Ecto neural progenitor cell (in vitro differentiated cells): ENCODE measurements around the gene SLC39A11.
"Not testable (repeated sequence)": the region's sequence is repeated elsewhere in the genome, so short reads cannot be mapped to it uniquely, and the experiment has no call there.

Source experiments
- DNase-seq: peaks from one replicate; pipeline ENCODE4 v3.0.0-alpha.2; 2018; ENCODE audit warnings: low spot score

The SLC39A11 gene

GRCh38 chr17:72654706-72655105 lies 437.8 kb downstream of the SLC39A11 start:
- DNase-seq = no peak

GRCh38 chr17:72651988-72652387 lies 440.5 kb downstream of the SLC39A11 start:
- no peak for DNase-seq

GRCh38 chr17:72648702-72649101 lies 443.8 kb downstream of the SLC39A11 start:
- DNase-seq = no peak

GRCh38 chr17:72646176-72646575 lies 446.3 kb downstream of the SLC39A11 start:
- no peak for DNase-seq

- DNase-seq = no peak
These were observed 448.0 kb downstream of the SLC39A11 start for GRCh38 chr17:72644492-72644891.

GRCh38 chr17:72643575-72644216 lies 448.8 kb downstream of the SLC39A11 start:
- DNase-seq = no peak

GRCh38 chr17:72642720-72643119 lies 449.8 kb downstream of the SLC39A11 start:
- DNase-seq = no peak

GRCh38 chr17:72640415-72641165 lies 451.9 kb downstream of the SLC39A11 start:
- no peak for DNase-seq

GRCh38 chr17:72639711-72640110 lies 452.8 kb downstream of the SLC39A11 start:
- no peak for DNase-seq

- not testable (repeated sequence) for DNase-seq
These were observed 453.6 kb downstream of the SLC39A11 start for GRCh38 chr17:72638932-72639331.

- DNase-seq = no peak
These were observed 457.4 kb downstream of the SLC39A11 start for GRCh38 chr17:72635034-72635635.

GRCh38 chr17:72634621-72635020 lies 457.9 kb downstream of the SLC39A11 start:
- no peak for DNase-seq

- no peak for DNase-seq
These were observed 460.4 kb downstream of the SLC39A11 start for GRCh38 chr17:72631949-72632684.

- no peak for DNase-seq
These were observed 460.9 kb downstream of the SLC39A11 start for GRCh38 chr17:72631568-72631948.

GRCh38 chr17:72624652-72625051 lies 467.8 kb downstream of the SLC39A11 start:
- DNase-seq = no peak

GRCh38 chr17:72624226-72624625 lies 468.3 kb downstream of the SLC39A11 start:
- no peak for DNase-seq

GRCh38 chr17:72622661-72623433 lies 469.6 kb downstream of the SLC39A11 start:
- no peak for DNase-seq

GRCh38 chr17:72619976-72620650 lies 472.4 kb downstream of the SLC39A11 start:
- no peak for DNase-seq

- DNase-seq = no peak
These were observed 474.4 kb downstream of the SLC39A11 start for GRCh38 chr17:72618001-72618509.

GRCh38 chr17:72617557-72617956 lies 474.9 kb downstream of the SLC39A11 start:
- DNase-seq = no peak

- no peak for DNase-seq
These were observed 476.0 kb downstream of the SLC39A11 start for GRCh38 chr17:72616447-72616846.
